SH-SY5Y (cell line): ENCODE data around the gene KIAA2012.

ENCODE experiments used
- GATA2 ChIP-seq: IDR thresholded peaks from 2 replicates; pipeline ENCODE4 v1.6.1; 2011; ENCODE audit warnings: mild to moderate bottlenecking, low read depth, low read length
- GATA3 ChIP-seq: IDR thresholded peaks from 2 replicates; pipeline ENCODE4 v1.6.1; 2011; ENCODE audit warnings: low read depth, mild to moderate bottlenecking, low read length, moderate library complexity

DNA sequence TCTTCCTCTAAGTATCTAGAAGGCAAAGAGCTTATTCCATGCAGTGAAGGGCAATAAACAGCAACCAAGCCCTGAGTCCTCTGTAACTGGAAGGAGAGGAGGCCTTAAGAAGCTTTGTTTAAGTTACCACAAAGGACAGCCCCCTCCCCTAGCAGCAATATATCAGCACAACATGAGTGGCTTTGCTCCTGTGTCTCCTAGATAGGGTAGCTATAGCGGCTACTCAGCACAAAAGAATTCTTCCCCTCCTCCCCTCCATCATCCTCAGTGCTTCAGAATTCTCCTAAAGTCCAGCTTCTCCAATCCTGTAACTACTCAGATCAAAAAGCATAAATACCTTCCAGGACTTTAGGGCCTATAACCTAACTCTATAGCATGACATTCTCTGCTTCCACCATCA is 148.8 kb downstream of the KIAA2012 start:
- TF ChIP-seq GATA2 (no peak), GATA3 (no peak)
